COLO668 (cell line): ENCODE results near the gene FHL1.
"Not testable (repeated sequence)": the region's sequence is repeated elsewhere in the genome, so short reads cannot be mapped to it uniquely, and the experiment has no call there.

Experiments
- DNase-seq: peaks from one replicate; lab custom pipeline; 2025; ENCODE audit not compliant: unreplicated experiment; lab: John Stamatoyannopoulos, UW

Gene FHL1

GRCh38 chrX:136147315-136147901 lies at the start of gene FHL1:
TSS of gene FHL1 (plus strand) at chrX:136147533.
- peak; percentile 19 for DNase-seq

GRCh38 chrX:136097871-136098805 lies 49.2 kb upstream of the FHL1 start:
- DNase-seq: no peak

GRCh38 chrX:136104936-136105335 lies 42.4 kb upstream of the FHL1 start:
- no peak for DNase-seq

- no peak for DNase-seq
Observed at GRCh38 chrX:136106920-136107528, 40.3 kb upstream of the FHL1 start.

GRCh38 chrX:136108905-136109304 lies 38.4 kb upstream of the FHL1 start:
- not testable (repeated sequence) for DNase-seq

GRCh38 chrX:136112286-136112685 lies 35.0 kb upstream of the FHL1 start:
- no peak for DNase-seq

GRCh38 chrX:136112778-136113177 lies 34.6 kb upstream of the FHL1 start:
- DNase-seq: no peak

GRCh38 chrX:136115126-136115903 lies 32.0 kb upstream of the FHL1 start:
- no peak for DNase-seq

GRCh38 chrX:136115904-136116297 lies 31.4 kb upstream of the FHL1 start:
- no peak for DNase-seq

- DNase-seq: no peak
Observed at GRCh38 chrX:136121788-136122187, 25.5 kb upstream of the FHL1 start.

GRCh38 chrX:136122207-136122606 lies 25.1 kb upstream of the FHL1 start:
- DNase-seq: no peak

GRCh38 chrX:136125106-136125505 lies 22.2 kb upstream of the FHL1 start:
- DNase-seq: no peak

GRCh38 chrX:136126371-136126770 lies 21.0 kb upstream of the FHL1 start:
- no peak for DNase-seq

GRCh38 chrX:136126872-136127406 lies 20.4 kb upstream of the FHL1 start:
- no peak for DNase-seq

- no peak for DNase-seq
Observed at GRCh38 chrX:136128743-136129142, 18.6 kb upstream of the FHL1 start.

GRCh38 chrX:136130931-136131833 lies 16.2 kb upstream of the FHL1 start:
- no peak for DNase-seq

- no peak for DNase-seq
Observed at GRCh38 chrX:136138939-136139338, 8.4 kb upstream of the FHL1 start.

GRCh38 chrX:136141569-136141968 lies 5.8 kb upstream of the FHL1 start:
- no peak for DNase-seq

- no peak for DNase-seq
Observed at GRCh38 chrX:136142592-136142991, 4.7 kb upstream of the FHL1 start.

GRCh38 chrX:136143711-136144110 lies 3.6 kb upstream of the FHL1 start:
- no peak for DNase-seq
